ENCODE data around the gene ZBTB39.

ZBTB39 gene

GRCh38 chr12:56980941-56981530, 25.3 kb downstream of the ZBTB39 start:
- no peak for TF ChIP-seq EZH2phosphoT487 (conservative IDR thresholded peaks at IDR 0.05; ENCODE audit: low read length)
- no peak for TF ChIP-seq CTCF (IDR thresholded peaks at IDR 0.05; ENCODE audit: insufficient read depth, low read length, poor library complexity, severe bottlenecking)
- no peak overlapping the region for H3K4me2 ChIP-seq (ENCODE audit: low read depth, low read length, poor library complexity, severe bottlenecking)
- no peaks in the 10 kb centered on the region for H3K36me3 ChIP-seq (ENCODE audit: low read length)

GRCh38 chr12:56980268-56980667, 26.1 kb downstream of the ZBTB39 start:
- Histone ChIP-seq H3K79me2 (ENCODE audit: insufficient read depth, low read length) (no peaks in the 10 kb centered on the region), H3K27me3 (ENCODE audit: low read length) (no peaks in the 10 kb centered on the region), H3K9ac (ENCODE audit: low read length) (no peak overlapping the region), H3F3A (ENCODE audit: insufficient read depth) (no peaks in the 10 kb centered on the region), H4K20me1 (ENCODE audit: low read depth, low read length) (no peaks in the 10 kb centered on the region), H3K9me3 (ENCODE audit: insufficient read depth, low read length) (no peaks in the 10 kb centered on the region), H3K27ac (ENCODE audit: low read depth, low read length) (no peak overlapping the region), H2AFZ (ENCODE audit: low read depth, low read length, severe bottlenecking) (no peak overlapping the region), H3K4me2 (ENCODE audit: low read depth, low read length, poor library complexity, severe bottlenecking) (no peak overlapping the region), H3K36me3 (ENCODE audit: low read length) (no peaks in the 10 kb centered on the region), H3K4me3 (ENCODE audit: insufficient read depth, low read length, poor library complexity, severe bottlenecking) (no peak overlapping the region), H3K9me2 (replicated peaks; ENCODE audit: insufficient read depth, low read length) (no peaks in the 10 kb centered on the region)
- TF ChIP-seq EZH2phosphoT487 (conservative IDR thresholded peaks at IDR 0.05; ENCODE audit: low read length) = no peak
- no peak for TF ChIP-seq CTCF (IDR thresholded peaks at IDR 0.05; ENCODE audit: insufficient read depth, low read length, poor library complexity, severe bottlenecking)

More at GRCh38 chr12:56980941-56981530, 25.3 kb downstream of the ZBTB39 start:
- H3K27me3 ChIP-seq (ENCODE audit: low read length) = no peaks in the 10 kb centered on the region
- H4K20me1 ChIP-seq (ENCODE audit: low read depth, low read length) = no peaks in the 10 kb centered on the region
- H3K4me3 ChIP-seq (ENCODE audit: insufficient read depth, low read length, poor library complexity, severe bottlenecking) = no peak overlapping the region
- H3K9me2 ChIP-seq (replicated peaks; ENCODE audit: insufficient read depth, low read length) = no peaks in the 10 kb centered on the region
- no peaks in the 10 kb centered on the region for H3F3A ChIP-seq (ENCODE audit: insufficient read depth)
- H3K27ac ChIP-seq (ENCODE audit: low read depth, low read length) = no peak overlapping the region
- no peaks in the 10 kb centered on the region for H3K79me2 ChIP-seq (ENCODE audit: insufficient read depth, low read length)
- H3K9ac ChIP-seq (ENCODE audit: low read length) = no peak overlapping the region
- H3K9me3 ChIP-seq (ENCODE audit: insufficient read depth, low read length) = no peaks in the 10 kb centered on the region
- H2AFZ ChIP-seq (ENCODE audit: low read depth, low read length, severe bottlenecking) = no peak overlapping the region

DNA sequence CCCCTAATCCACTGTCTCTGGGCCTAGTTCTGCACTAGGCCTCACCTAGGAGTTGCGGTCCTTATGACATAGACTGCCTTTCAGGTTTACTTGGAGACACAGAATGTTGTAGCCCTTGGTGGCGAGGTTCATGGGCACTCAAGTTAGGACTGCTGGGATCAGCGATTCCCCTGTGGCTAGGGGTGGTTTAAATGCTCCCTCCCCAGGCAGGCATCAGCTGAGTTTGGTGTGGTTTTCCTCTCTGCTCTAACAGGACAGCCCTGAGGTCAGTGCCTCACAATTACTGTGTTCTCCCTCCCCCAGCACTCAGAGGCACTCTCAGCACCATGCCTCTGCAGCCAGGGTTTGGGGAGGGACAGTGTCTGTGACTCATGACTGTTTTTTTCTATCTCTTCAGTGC, 26.7 kb downstream of the ZBTB39 start:
- no peaks in the 10 kb centered on the region for H4K20me1 ChIP-seq (ENCODE audit: low read depth, low read length)
- H3K36me3 ChIP-seq (ENCODE audit: low read length) = no peaks in the 10 kb centered on the region
- H3K79me2 ChIP-seq (ENCODE audit: insufficient read depth, low read length) = no peaks in the 10 kb centered on the region
- H3K27me3 ChIP-seq (ENCODE audit: low read length) = no peaks in the 10 kb centered on the region
- H3K9me3 ChIP-seq (ENCODE audit: insufficient read depth, low read length) = no peaks in the 10 kb centered on the region
- no peak overlapping the region for H3K4me3 ChIP-seq (ENCODE audit: insufficient read depth, low read length, poor library complexity, severe bottlenecking)
- no peak overlapping the region for H2AFZ ChIP-seq (ENCODE audit: low read depth, low read length, severe bottlenecking)
- no peak overlapping the region for H3K9ac ChIP-seq (ENCODE audit: low read length)
- TF ChIP-seq EZH2phosphoT487 (conservative IDR thresholded peaks at IDR 0.05; ENCODE audit: low read length) (no peak), CTCF (IDR thresholded peaks at IDR 0.05; ENCODE audit: insufficient read depth, low read length, poor library complexity, severe bottlenecking) (no peak)
- no peaks in the 10 kb centered on the region for H3F3A ChIP-seq (ENCODE audit: insufficient read depth)
- no peaks in the 10 kb centered on the region for H3K9me2 ChIP-seq (replicated peaks; ENCODE audit: insufficient read depth, low read length)
- no peak overlapping the region for H3K27ac ChIP-seq (ENCODE audit: low read depth, low read length)
- no peak overlapping the region for H3K4me2 ChIP-seq (ENCODE audit: low read depth, low read length, poor library complexity, severe bottlenecking)
